ENCODE data around the gene IFT88.
"Not testable (repeated sequence)": the region's sequence is repeated elsewhere in the genome, so short reads cannot be mapped to it uniquely, and the experiment has no call there.

The IFT88 gene

GRCh38 chr13:20636079-20636478 lies 69.1 kb downstream of the IFT88 start:
- DNase-seq (ENCODE audit: low read depth in 2 of 2): no peak

- no peak for DNase-seq (ENCODE audit: low read depth in 2 of 2)
Measured at GRCh38 chr13:20637811-20638210, 70.9 kb downstream of the IFT88 start.

GRCh38 chr13:20647758-20648157 lies 80.8 kb downstream of the IFT88 start:
- DNase-seq (ENCODE audit: low read depth in 2 of 2): no peak

GRCh38 chr13:20652946-20653345 lies 86.0 kb downstream of the IFT88 start:
- DNase-seq (ENCODE audit: low read depth in 2 of 2): no peak

GRCh38 chr13:20654156-20654555 lies 87.2 kb downstream of the IFT88 start:
- DNase-seq (ENCODE audit: low read depth in 2 of 2): no peak

- no peak for DNase-seq (ENCODE audit: low read depth in 2 of 2)
Measured at GRCh38 chr13:20658451-20659040, 91.6 kb downstream of the IFT88 start.

GRCh38 chr13:20664351-20664750 lies 97.4 kb downstream of the IFT88 start:
- DNase-seq (ENCODE audit: low read depth in 2 of 2): no peak

- no peak for DNase-seq (ENCODE audit: low read depth in 2 of 2)
Measured at GRCh38 chr13:20666948-20667347, 100.0 kb downstream of the IFT88 start.

- no peak for DNase-seq (ENCODE audit: low read depth in 2 of 2)
Measured at GRCh38 chr13:20667857-20668437, 101.0 kb downstream of the IFT88 start.

- peak in 1 of 2 donors; percentile 1 for DNase-seq (ENCODE audit: low read depth in 2 of 2)
Measured at GRCh38 chr13:20669162-20669561, 102.2 kb downstream of the IFT88 start.

- DNase-seq (ENCODE audit: low read depth in 2 of 2): no peak
Measured at GRCh38 chr13:20671789-20672188, 104.8 kb downstream of the IFT88 start.

GRCh38 chr13:20672772-20673171 lies 105.8 kb downstream of the IFT88 start:
- no peak for DNase-seq (ENCODE audit: low read depth in 2 of 2)

GRCh38 chr13:20673715-20674114 lies 106.8 kb downstream of the IFT88 start:
- no peak for DNase-seq (ENCODE audit: low read depth in 2 of 2)

GRCh38 chr13:20676213-20676612 lies 109.3 kb downstream of the IFT88 start:
- DNase-seq (ENCODE audit: low read depth in 2 of 2): no peak

- DNase-seq (ENCODE audit: low read depth in 2 of 2): not testable (repeated sequence)
Measured at GRCh38 chr13:20678606-20679005, 111.6 kb downstream of the IFT88 start.

- no peak for DNase-seq (ENCODE audit: low read depth in 2 of 2)
Measured at GRCh38 chr13:20679879-20680278, 112.9 kb downstream of the IFT88 start.

- no peak for DNase-seq (ENCODE audit: low read depth in 2 of 2)
Measured at GRCh38 chr13:20680416-20681080, 113.6 kb downstream of the IFT88 start.

GRCh38 chr13:20681481-20681880 lies 114.5 kb downstream of the IFT88 start:
- DNase-seq (ENCODE audit: low read depth in 2 of 2): not testable (repeated sequence)

GRCh38 chr13:20682061-20682460 lies 115.1 kb downstream of the IFT88 start:
- DNase-seq (ENCODE audit: low read depth in 2 of 2): no peak

GRCh38 chr13:20684041-20684440 lies 117.1 kb downstream of the IFT88 start:
- DNase-seq (ENCODE audit: low read depth in 2 of 2): no peak

GRCh38 chr13:20684546-20684945 lies 117.6 kb downstream of the IFT88 start:
- no peak for DNase-seq (ENCODE audit: low read depth in 2 of 2)

GRCh38 chr13:20685092-20685491 lies 118.1 kb downstream of the IFT88 start:
- no peak for DNase-seq (ENCODE audit: low read depth in 2 of 2)

- no peak for DNase-seq (ENCODE audit: low read depth in 2 of 2)
Measured at GRCh38 chr13:20686167-20686566, 119.2 kb downstream of the IFT88 start.

All from stimulated activated CD8-positive, alpha-beta memory T cell treated with anti-CD3 and anti-CD28 coated beads, Interleukin-7, amount 100 ng/mL, for 4 hours (primary cell).